HepG2 (cell line): ENCODE results near the gene FAM118A. TPM values are rescaled to one million over a fixed set of nuclear protein-coding genes. Genes with fewer than 3 reads are reported as not detected.

Source experiments
- ATAC-seq: fragments of 200-7000 bp; cut with Tn5 transposase; 3 replicates; pipeline ENCODE4 v1.9.1; 2020; ENCODE audit warnings: mild to moderate bottlenecking, moderate library complexity
- BruUV-seq: library from RNA; stranded (reverse); fragments of 400-500 nt; replicated peaks from 2 replicates; lab custom pipeline; 2021; lab: Mats Ljungman, UMichigan
- CTCF ChIA-PET: fragments of 300-600 bp; formaldehyde crosslinking; extraction: SDS; loops from one replicate; lab custom pipeline; 2021; ENCODE audit warnings: low total read pairs, inconsistent platforms, low intra/inter-chr PET ratio; lab: Yijun Ruan, JAX
- POLR2A ChIA-PET: fragments of 350-600 bp; sonication (Branson Sonifier 250); formaldehyde crosslinking; loops from one replicate; lab custom pipeline; 2020; ENCODE audit warnings: antibody characterized with exemption, inconsistent platforms; lab: Yijun Ruan, JAX
- DNase-seq: peaks from one replicate; pipeline ENCODE4 v3.0.0-alpha.2; 2015; ENCODE audit warnings: low spot score
- FAIRE-seq: peaks from 3 replicates; lab custom pipeline; 2011; peaks lifted over from hg19 to GRCh38; lab: Jason Lieb, UNC
- H2AFZ ChIP-seq: one replicate; pipeline ENCODE4 v1.6.1; 2011; ENCODE audit warnings: low read length, inconsistent platforms
- H3K27ac ChIP-seq: fragments of 300-600 bp; 3 replicates; pipeline ENCODE4 v1.8.0; 2011; ENCODE audit warnings: mixed run types, mild to moderate bottlenecking, mixed read lengths, low read length, inconsistent platforms; ENCODE audit not compliant: insufficient read depth; ENCODE audit errors: extremely low read length
- H3K27me3 ChIP-seq, 2 experiments: fragments of 200-600 bp in 1 of 2; 2 replicates in 1 of 2; 3 replicates in 1 of 2; pipeline versions ENCODE4 v1.6.0 to v1.8.0; 2011; ENCODE audit warnings: low read length in 2 of 2, mild to moderate bottlenecking in 2 of 2, moderate library complexity in 2 of 2, inconsistent platforms in 1 of 2; ENCODE audit not compliant: insufficient read depth in 2 of 2, control insufficient read depth in 1 of 2
- H3K36me3 ChIP-seq, 2 experiments: fragments of 200-600 bp in 1 of 2; replicated peaks in 1 of 2; 2 replicates in 1 of 2; 3 replicates in 1 of 2; pipeline versions ENCODE4 v1.5.1 to v1.8.0; 2011; ENCODE audit warnings: low read length in 2 of 2, inconsistent platforms in 1 of 2; ENCODE audit not compliant: insufficient read depth in 2 of 2, control insufficient read depth in 1 of 2
- H3K4me1 ChIP-seq: 2 replicates; pipeline ENCODE4 v1.5.1; 2012; ENCODE audit warnings: low read length, inconsistent platforms; ENCODE audit not compliant: insufficient read depth
- H3K4me2 ChIP-seq: 2 replicates; pipeline ENCODE4 v1.6.0; 2011; ENCODE audit warnings: low read depth, low read length, inconsistent platforms
- H3K4me3 ChIP-seq, 3 experiments: fragments of 200-600 bp in 1 of 3; sonication (generic), shearing (Covaris generic) in 1 of 3; replicated peaks in 1 of 3; 2 replicates each; pipeline ENCODE4 v1.5.1; 2011 to 2016; ENCODE audit warnings: low read length in 3 of 3, inconsistent platforms in 2 of 3, low read depth in 2 of 3, mild to moderate bottlenecking in 2 of 3, control low read depth in 1 of 3, mixed read lengths in 1 of 3; ENCODE audit not compliant: insufficient read depth in 1 of 3
- H3K79me2 ChIP-seq: one replicate; pipeline ENCODE4 v1.6.1; 2011; ENCODE audit warnings: low read length, inconsistent platforms; ENCODE audit not compliant: insufficient read depth
- H3K9ac ChIP-seq: 2 replicates; pipeline ENCODE4 v1.6.0; 2011; ENCODE audit warnings: mild to moderate bottlenecking, low read depth, low read length, inconsistent platforms; ENCODE audit not compliant: insufficient read depth
- H3K9me3 ChIP-seq: 2 replicates; pipeline ENCODE4 v1.5.1; 2012; ENCODE audit warnings: mild to moderate bottlenecking, low read length
- H4K20me1 ChIP-seq: 2 replicates; pipeline ENCODE4 v1.6.0; 2011; ENCODE audit warnings: inconsistent platforms, mild to moderate bottlenecking, low read length, moderate library complexity; ENCODE audit not compliant: insufficient read depth
- CCDC6 ChIP-seq: sonication (generic); formaldehyde crosslinking; IDR thresholded peaks from 2 replicates; pipeline ENCODE4 v1.8.1; 2022; ENCODE audit warnings: mild to moderate bottlenecking, missing genetic modification reagents, moderate library complexity
- FIP1L1 ChIP-seq: fragments of 200-400 bp; formaldehyde crosslinking; IDR thresholded peaks from 2 replicates; pipeline ENCODE4 v1.6.1; 2018; ENCODE audit warnings: low read depth, mild to moderate bottlenecking, low read length, moderate library complexity, borderline replicate concordance; ENCODE audit not compliant: insufficient read depth
- HNF1A ChIP-seq, 2 experiments: sonication (generic) in 1 of 2; formaldehyde crosslinking in 1 of 2; IDR thresholded peaks; 2 replicates each; pipeline versions ENCODE4 v1.4.0 to v1.6.1; 2016 to 2020; ENCODE audit warnings: borderline replicate concordance in 1 of 2, low read depth in 1 of 2, mild to moderate bottlenecking in 1 of 2, missing genetic modification reagents in 1 of 2
- MAFF ChIP-seq: IDR thresholded peaks from 2 replicates; pipeline ENCODE4 v1.6.1; 2011; ENCODE audit warnings: low read depth, low read length, improper control_type of control experiment
- MAFK ChIP-seq, 2 experiments: IDR thresholded peaks in 1 of 2; conservative IDR thresholded peaks in 1 of 2; 2 replicates each; pipeline ENCODE4 v1.6.1; 2011; ENCODE audit warnings: improper control_type of control experiment in 2 of 2, low read length in 2 of 2
- MED13 ChIP-seq: sonication (generic); formaldehyde crosslinking; IDR thresholded peaks from 2 replicates; pipeline ENCODE4 v1.5.0; 2020; ENCODE audit warnings: missing genetic modification reagents
- NFYC ChIP-seq: IDR thresholded peaks from 2 replicates; pipeline ENCODE4 v1.6.1; 2016; ENCODE audit warnings: missing genetic modification reagents, missing compliant biosample characterization
- RBM39 ChIP-seq: fragments of 200-400 bp; formaldehyde crosslinking; IDR thresholded peaks from one replicate; pipeline ENCODE4 v1.6.1; 2018; ENCODE audit warnings: antibody characterized with exemption, mild to moderate bottlenecking, low read depth, low read length; ENCODE audit not compliant: poor library complexity, severe bottlenecking
- WIZ ChIP-seq: sonication (generic); formaldehyde crosslinking; IDR thresholded peaks from 2 replicates; pipeline ENCODE4 v1.5.1; 2020; ENCODE audit warnings: mild to moderate bottlenecking, missing genetic modification reagents
- YEATS2 ChIP-seq: sonication (generic); formaldehyde crosslinking; IDR thresholded peaks from 2 replicates; pipeline ENCODE4 v1.4.0; 2020; ENCODE audit warnings: missing genetic modification reagents, borderline replicate concordance
- ZBTB14 ChIP-seq: sonication (generic); formaldehyde crosslinking; IDR thresholded peaks from 2 replicates; pipeline ENCODE4 v1.4.0; 2020; ENCODE audit warnings: missing genetic modification reagents
- ZKSCAN8 ChIP-seq: IDR thresholded peaks from 2 replicates; pipeline ENCODE4 v1.6.1; 2016; ENCODE audit warnings: borderline replicate concordance, missing genetic modification reagents, missing compliant biosample characterization
- ZNF747 ChIP-seq: sonication (generic); formaldehyde crosslinking; IDR thresholded peaks from 2 replicates; pipeline ENCODE4 v1.8.1; 2023; ENCODE audit warnings: missing genetic modification reagents, mild to moderate bottlenecking, borderline replicate concordance
- WGBS: methylation state at CpG from one replicate; pipeline ENCODE4 v1.1.6; 2017; ENCODE audit warnings: low lambda C conversion rate; 5-methylcytosine and 5-hydroxymethylcytosine counted together
- in situ Hi-C: cut with HindIII; loops from 2 replicates; pipeline ENCODE4 v1.10.0; 2017; ENCODE audit warnings: low pct_unique_long_range_greater_than_20kb; ENCODE audit not compliant: extremely low pct_ligation_motif_present
- intact Hi-C: fragments of 100-400 bp; cut with micrococcal nuclease; formaldehyde crosslinking; loops from one replicate; pipeline ENCODE4 v1.10.0; 2022; ENCODE audit not compliant: unreplicated experiment
- polyA plus RNA-seq, 8 experiments: library from polyadenylated mRNA; depleted of rRNA in 3 of 8; stranded (reverse) in 7 of 8; unstranded in 1 of 8; fragments of >200 nt; fragmentation: Illumina TruSeq in 4 of 8; extraction: Trizol in 4 of 8; gene quantifications; 2 replicates each; pipeline versions ENCODE4 v1.2.1 to v1.2.3, GENCODE V29; 2011 to 2016; ENCODE audit warnings: low read depth in 4 of 8, missing spikeins in 1 of 8, mixed read lengths in 1 of 8; ENCODE audit not compliant: insufficient read depth in 1 of 8
- total RNA-seq, 5 experiments: library from RNA; depleted of rRNA; stranded (reverse); fragments of >200 nt; fragmentation: Illumina TruSeq; extraction: Trizol; gene quantifications; 2 replicates each; pipeline ENCODE4 v1.2.3, GENCODE V29; 2016; ENCODE audit warnings: low read depth in 1 of 5

The FAM118A gene
- total and polyA plus RNA-seq, 2 of the 13 experiments (the other 11 are each of a cell fraction or from before 2014, with no cell fraction given): 36.7 to 48.2 TPM

GRCh38 chr22:45357490-45357889 lies 47.8 kb downstream of the FAM118A start:
- Histone ChIP-seq H3K79me2 (no peaks in the 10 kb centered on the region), H4K20me1 (no peaks in the 10 kb centered on the region), H3K27ac (no peak overlapping the region), H3K4me2 (no peak overlapping the region), H3K9me3 (no peaks in the 10 kb centered on the region), H2AFZ (no peak overlapping the region), H3K4me1 (no peaks in the 10 kb centered on the region), H3K4me3 (no peak overlapping the region), H3K9ac (no peak overlapping the region), H3K27me3 (no peaks in the 10 kb centered on the region), H3K36me3 (no peaks in the 10 kb centered on the region)
- CTCF ChIA-PET: no interaction called here
- ATAC-seq (no peak), FAIRE-seq (no peak), DNase-seq (no peak)
- POLR2A ChIA-PET: no interaction called here
- no TSS peak for BruUV-seq
- intact Hi-C loops (no loop called here), in situ Hi-C loops (no loop called here)
- WGBS: 100% methylated on average over 1 of the region's 1 CpG
- TF ChIP-seq MAFK (conservative IDR thresholded peaks at IDR 0.05 in 1 of 2, IDR thresholded peaks at IDR 0.05 in 1 of 2; ENCODE audit: low read length in 2 of 2) (peak; percentile 96 to 99), WIZ (no peak), RBM39 (no peak), YEATS2 (no peak), MAFF (peak; percentile 98), ZKSCAN8 (CRISPR knock-in tag) (no peak), HNF1A (IDR thresholded peaks at IDR 0.05; ENCODE audit: low read depth) (no peak), HNF1A (CRISPR knock-in tag; IDR thresholded peaks at IDR 0.05; ENCODE audit: borderline replicate concordance) (no peak), ZBTB14 (CRISPR knock-in tag) (no peak), CCDC6 (CRISPR knock-in tag) (no peak), ZNF747 (CRISPR knock-in tag) (no peak), NFYC (CRISPR knock-in tag) (no peak), MED13 (CRISPR knock-in tag) (no peak), FIP1L1 (no peak)
